Tibial nerve (tissue), 4 donors: ENCODE measurements around the gene GRID1. TPM values are rescaled to one million over a fixed set of nuclear protein-coding genes. Genes with fewer than 3 reads are reported as not detected.
A peak's percentile ranks its signal among the peaks of the same experiment; 100 is the strongest.

ENCODE experiments used
- DNase-seq, 2 donors: peaks; one replicate each; pipeline ENCODE4 v3.0.0-alpha.2; 2019; ENCODE audit warnings: low spot score in 2 of 2
- H3K27ac ChIP-seq, 4 donors: fragments of 200-600 bp; sonication (generic) in 3 of 4; one replicate each; pipeline ENCODE4 v1.5.1; 2017 to 2019; ENCODE audit warnings: mild to moderate bottlenecking in 1 of 4
- H3K27me3 ChIP-seq, 2 donors: fragments of 200-600 bp; sonication (generic) in 1 of 2; one replicate each; pipeline versions ENCODE4 v1.5.1 to v1.6.0; 2017 to 2019
- H3K36me3 ChIP-seq, 3 donors: fragments of 200-600 bp; sonication (generic); one replicate each; pipeline ENCODE4 v1.5.1; 2018 to 2019
- H3K4me1 ChIP-seq, 4 donors: fragments of 200-600 bp; sonication (generic) in 3 of 4; one replicate each; pipeline ENCODE4 v1.5.1; 2017 to 2019
- H3K4me3 ChIP-seq, 4 donors: fragments of 200-600 bp; sonication (generic) in 3 of 4; one replicate each; pipeline ENCODE4 v1.5.1; 2017 to 2019; ENCODE audit warnings: mild to moderate bottlenecking in 1 of 4, moderate library complexity in 1 of 4
- H3K9me3 ChIP-seq, 4 donors: fragments of 200-600 bp; sonication (generic) in 3 of 4; one replicate each; pipeline ENCODE4 v1.5.1; 2017 to 2019
- CTCF ChIP-seq, 5 experiments: fragments of 200-600 bp in 3 of 5; fragments of 450-650 bp in 2 of 5; sonication (generic) in 3 of 5; IDR thresholded peaks; one replicate each; pipeline ENCODE4 v1.5.1; 2016 to 2019; ENCODE audit warnings: antibody characterized with exemption in 5 of 5, mild to moderate bottlenecking in 3 of 5, moderate library complexity in 2 of 5
- EP300 ChIP-seq, 2 donors: sonication (generic); formaldehyde crosslinking; IDR thresholded peaks; one replicate each; pipeline ENCODE4 v1.6.1; 2017; ENCODE audit warnings: antibody characterized with exemption in 2 of 2, mild to moderate bottlenecking in 1 of 2
- POLR2A ChIP-seq, 2 donors: fragments of 450-650 bp; IDR thresholded peaks; one replicate each; pipeline ENCODE4 v1.6.1; 2017; ENCODE audit warnings: antibody characterized with exemption in 2 of 2, mild to moderate bottlenecking in 2 of 2, moderate library complexity in 2 of 2
- whole genome bisulfite sequencing, 2 donors: methylation state at CpG; one replicate each; pipeline ENCODE4 v1.1.5; 2018; 5-methylcytosine and 5-hydroxymethylcytosine counted together
- total RNA-seq, 4 donors: library from RNA; depleted of rRNA; stranded (reverse); fragments of >200 nt; gene quantifications; one replicate each; pipeline ENCODE4 v1.1.0, GENCODE V29; 2016

The GRID1 gene
- total RNA-seq, 4 donors from 2014 or later: 7.7 to 16.3 (median 10.5) TPM

GRCh38 chr10:86356296-86356695, 10.3 kb downstream of the GRID1 start:
- peaks cover 0 to 34% (median 0%) of the 10 kb centered on the region in 4 donors for H3K4me1 ChIP-seq
- no peak for DNase-seq
- no peaks in the 10 kb centered on the region for H3K27me3 ChIP-seq
- H3K9me3 ChIP-seq: peaks cover 0 to 9% (median 0%) of the 10 kb centered on the region in 4 donors
- 69 to 88% methylated on average over 3 of the region's 3 CpGs for WGBS, 2 donors
- no peak for TF ChIP-seq POLR2A (IDR thresholded peaks at IDR 0.05)
- TF ChIP-seq CTCF (IDR thresholded peaks at IDR 0.05): no peak
- no peak for TF ChIP-seq EP300 (IDR thresholded peaks at IDR 0.05)
- H3K27ac ChIP-seq: no peak overlapping the region
- H3K36me3 ChIP-seq: no peaks in the 10 kb centered on the region
- H3K4me3 ChIP-seq: no peak overlapping the region

GRCh38 chr10:86355571-86356038, 11.0 kb downstream of the GRID1 start:
- 28 to 39% methylated on average over 8 of the region's 8 CpGs for WGBS, 2 donors
- Histone ChIP-seq H3K27me3 (no peaks in the 10 kb centered on the region), H3K36me3 (no peaks in the 10 kb centered on the region)

GRCh38 chr10:86354761-86355540, 11.6 kb downstream of the GRID1 start:
- WGBS, 2 donors: 73 to 83% methylated on average over 8 of the region's 9 CpGs
- Histone ChIP-seq H3K27me3 (no peaks in the 10 kb centered on the region), H3K9me3 (peaks cover 0 to 9% (median 0%) of the 10 kb centered on the region in 4 donors), H3K36me3 (no peaks in the 10 kb centered on the region), H3K4me3 (no peak overlapping the region), H3K27ac (no peak overlapping the region), H3K4me1 (peaks cover 0 to 23% (median 0%) of the 10 kb centered on the region in 4 donors)
- TF ChIP-seq POLR2A (IDR thresholded peaks at IDR 0.05) (no peak), CTCF (IDR thresholded peaks at IDR 0.05) (no peak), EP300 (IDR thresholded peaks at IDR 0.05) (no peak)
- no peak for DNase-seq

More at GRCh38 chr10:86355571-86356038, 11.0 kb downstream of the GRID1 start:
- H3K4me1 ChIP-seq: peaks cover 0 to 28% (median 0%) of the 10 kb centered on the region in 4 donors
- no peak overlapping the region for H3K27ac ChIP-seq
- DNase-seq: peak; percentile 41 to 62
- peaks cover 0 to 9% (median 0%) of the 10 kb centered on the region in 4 donors for H3K9me3 ChIP-seq
- TF ChIP-seq POLR2A (IDR thresholded peaks at IDR 0.05) (no peak), EP300 (IDR thresholded peaks at IDR 0.05) (peak in 1 of 2 donors; percentile 12)
- H3K4me3 ChIP-seq: no peak overlapping the region

GRCh38 chr10:86353506-86354485, 12.8 kb downstream of the GRID1 start:
- Histone ChIP-seq H3K4me1 (peaks cover 0 to 23% (median 0%) of the 10 kb centered on the region in 4 donors), H3K36me3 (no peaks in the 10 kb centered on the region), H3K27me3 (no peaks in the 10 kb centered on the region), H3K27ac (no peak overlapping the region), H3K9me3 (peaks cover 0 to 9% (median 0%) of the 10 kb centered on the region in 4 donors), H3K4me3 (no peak overlapping the region)
- TF ChIP-seq POLR2A (IDR thresholded peaks at IDR 0.05) (no peak), EP300 (IDR thresholded peaks at IDR 0.05) (no peak), CTCF (IDR thresholded peaks at IDR 0.05) (no peak)
- no peak for DNase-seq
- WGBS, 2 donors: 91 to 94% methylated on average over 17 to 18 of the region's 18 CpGs

- Histone ChIP-seq H3K4me3 (no peak overlapping the region), H3K27ac (no peak overlapping the region), H3K36me3 (no peaks in the 10 kb centered on the region), H3K27me3 (no peaks in the 10 kb centered on the region), H3K4me1 (peaks cover 0 to 16% (median 0%) of the 10 kb centered on the region in 4 donors), H3K9me3 (peaks cover 0 to 9% (median 0%) of the 10 kb centered on the region in 4 donors)
- WGBS, 2 donors: 74 to 87% methylated on average over 6 of the region's 6 CpGs
- DNase-seq: no peak
- no peak for TF ChIP-seq CTCF (IDR thresholded peaks at IDR 0.05)
- no peak for TF ChIP-seq EP300 (IDR thresholded peaks at IDR 0.05)
- TF ChIP-seq POLR2A (IDR thresholded peaks at IDR 0.05): no peak
These were observed 15.7 kb downstream of the GRID1 start for GRCh38 chr10:86350897-86351296.
